ENCODE data around the gene TIGD3.

GRCh38 chr11:65392186-65392829 is 37.8 kb downstream of the TIGD3 start:
- no peak for TF ChIP-seq POLR2AphosphoS5 (IDR thresholded peaks at IDR 0.05)
- no peak for TF ChIP-seq EP300 (IDR thresholded peaks at IDR 0.05)

All from gastroesophageal sphincter (tissue), 2 donors.